GM18499 (cell line): Measurements from ENCODE around the gene ERGIC1.

Source experiments
- ATAC-seq: cut with Tn5 transposase; IDR thresholded peaks from one replicate; pipeline ENCODE4 v1.9.1; 2021; ENCODE audit warnings: moderate number of reproducible peaks; ENCODE audit not compliant: insufficient read depth, unreplicated experiment

The ERGIC1 gene

DNA sequence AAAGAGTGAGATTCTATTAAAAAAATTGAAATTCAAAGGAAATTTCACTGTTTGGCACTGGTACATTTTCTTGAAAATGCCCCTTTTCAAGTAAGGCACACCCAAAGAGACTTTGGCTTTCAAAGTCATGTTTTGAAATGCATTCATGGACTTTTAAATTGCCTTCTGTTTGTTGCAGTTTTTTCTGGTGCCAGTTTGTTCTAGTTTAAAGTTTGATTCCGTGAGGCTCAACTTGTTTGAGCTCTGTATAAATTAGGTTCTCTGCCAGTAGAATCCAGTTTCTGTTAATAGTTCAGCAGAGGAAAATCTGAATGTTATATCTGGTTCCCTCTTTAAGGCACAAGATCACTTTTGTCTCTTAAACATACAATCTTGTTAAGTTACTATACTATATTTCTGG is 165.9 kb downstream of the ERGIC1 start:
- ATAC-seq, result no peak

DNA sequence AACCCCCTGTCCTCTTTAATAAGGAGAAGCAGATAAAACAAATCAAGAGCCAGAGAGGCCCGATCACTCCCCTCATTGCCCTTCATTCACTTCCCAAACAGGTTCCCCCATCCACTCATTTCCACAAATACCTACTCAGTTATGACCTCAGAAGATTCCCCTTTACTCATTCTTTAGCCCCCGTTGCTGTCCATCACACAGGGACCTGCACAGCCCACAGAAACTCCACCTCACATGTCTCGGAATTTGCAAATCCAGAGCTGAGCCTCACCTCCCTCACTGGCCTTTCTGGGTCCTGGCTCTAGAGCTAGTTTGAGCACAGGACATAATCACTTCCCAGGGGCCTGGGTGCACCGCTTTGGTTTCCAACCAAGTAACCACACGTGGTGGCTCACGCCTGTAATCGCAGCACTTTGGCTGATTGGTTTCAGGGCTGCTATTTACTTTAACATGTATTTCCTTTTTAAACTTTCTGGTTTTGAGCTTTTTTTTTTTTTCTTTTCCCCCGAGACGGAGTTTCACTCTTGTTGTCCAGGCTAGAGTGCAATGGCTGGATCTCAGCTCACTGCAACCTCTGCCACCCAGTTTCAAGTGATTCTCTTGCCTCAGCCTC is 167.3 kb downstream of the ERGIC1 start:
- no peak for ATAC-seq
